ENCODE data around the gene CYP2S1. TPM values are rescaled to one million over a fixed set of nuclear protein-coding genes. Genes with fewer than 3 reads are reported as not detected.
"Not testable (repeated sequence)": the region's sequence is repeated elsewhere in the genome, so short reads cannot be mapped to it uniquely, and the experiment has no call there.

The CYP2S1 gene, protein sequence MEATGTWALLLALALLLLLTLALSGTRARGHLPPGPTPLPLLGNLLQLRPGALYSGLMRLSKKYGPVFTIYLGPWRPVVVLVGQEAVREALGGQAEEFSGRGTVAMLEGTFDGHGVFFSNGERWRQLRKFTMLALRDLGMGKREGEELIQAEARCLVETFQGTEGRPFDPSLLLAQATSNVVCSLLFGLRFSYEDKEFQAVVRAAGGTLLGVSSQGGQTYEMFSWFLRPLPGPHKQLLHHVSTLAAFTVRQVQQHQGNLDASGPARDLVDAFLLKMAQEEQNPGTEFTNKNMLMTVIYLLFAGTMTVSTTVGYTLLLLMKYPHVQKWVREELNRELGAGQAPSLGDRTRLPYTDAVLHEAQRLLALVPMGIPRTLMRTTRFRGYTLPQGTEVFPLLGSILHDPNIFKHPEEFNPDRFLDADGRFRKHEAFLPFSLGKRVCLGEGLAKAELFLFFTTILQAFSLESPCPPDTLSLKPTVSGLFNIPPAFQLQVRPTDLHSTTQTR
- total RNA-seq, result 10 to 100 TPM; 22.6 to 44.9 TPM
- long read RNA-seq, partial matches to known transcripts, result 4 of 8 reads
- long read RNA-seq, other reads (novel, unspliced or antisense), result 3 of 8 reads

- ATAC-seq (peak; percentile 93), DNase-seq (peak; percentile 73 to 80)
- intact Hi-C loops (cut with DNase I, micrococcal nuclease), result no loop called here
These were observed at the start of gene CYP2S1 for GRCh38 chr19:41192574-41193429. TSS of gene CYP2S1 (plus strand) at chr19:41193219. CDS start at chr19:41193265, 46 bp downstream.

- intact Hi-C loops (cut with DNase I, micrococcal nuclease), result loop anchor here in 1 of 2 donors (5.0 kb wide), 1 partner anchor 167 kb away; no protein-coding TSS in a partner anchor
These were observed 48.6 kb upstream of the CYP2S1 start for GRCh38 chr19:41144403-41144802.

DNA sequence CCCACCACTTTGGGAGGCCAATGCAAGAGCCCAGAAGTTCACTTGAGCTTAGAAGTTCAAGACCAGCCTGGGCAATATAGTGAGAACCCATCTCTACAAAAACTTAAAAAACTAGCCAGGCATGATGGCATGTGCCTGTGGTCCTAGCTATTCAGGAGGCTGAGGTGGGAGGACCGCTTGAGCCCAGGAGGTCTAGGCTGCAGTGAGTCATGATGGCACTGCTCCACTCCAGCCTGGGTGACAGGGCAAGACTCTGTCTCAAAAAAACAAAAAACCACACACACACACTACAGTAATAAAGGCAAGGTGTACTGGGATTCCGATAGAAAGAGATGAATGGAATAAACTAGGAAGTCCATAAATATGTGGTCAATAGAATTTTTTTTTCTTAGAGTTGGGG, 43.2 kb upstream of the CYP2S1 start:
- no peak for ATAC-seq
- intact Hi-C loops (cut with DNase I, micrococcal nuclease), result no loop called here
- no peak for DNase-seq

More at GRCh38 chr19:41144403-41144802, 48.6 kb upstream of the CYP2S1 start:
- ATAC-seq, result peak; percentile 94
- peak; percentile 82 to 96 for DNase-seq

DNA sequence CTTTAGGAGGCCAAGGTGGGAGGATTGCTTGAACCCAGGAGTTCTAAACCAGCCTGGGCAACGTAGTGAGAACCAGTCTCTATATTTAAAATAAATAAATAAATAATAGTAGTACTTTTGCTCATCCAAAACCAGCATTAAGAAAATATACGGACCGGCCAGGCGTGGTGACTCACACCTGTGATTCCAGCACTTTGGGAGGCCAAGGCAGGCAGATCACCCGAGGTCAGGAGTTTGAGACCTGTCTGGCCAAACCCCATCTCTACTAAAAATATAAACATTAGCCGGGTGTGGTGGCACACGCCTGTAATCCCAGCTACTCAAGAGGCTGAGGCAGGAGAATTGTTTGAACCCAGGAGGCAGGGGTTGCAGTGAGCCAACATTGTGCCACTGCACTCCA, 42.0 kb upstream of the CYP2S1 start:
- ATAC-seq; DNase-seq; intact Hi-C loops (cut with DNase I, micrococcal nuclease): not testable (repeated sequence)

DNA sequence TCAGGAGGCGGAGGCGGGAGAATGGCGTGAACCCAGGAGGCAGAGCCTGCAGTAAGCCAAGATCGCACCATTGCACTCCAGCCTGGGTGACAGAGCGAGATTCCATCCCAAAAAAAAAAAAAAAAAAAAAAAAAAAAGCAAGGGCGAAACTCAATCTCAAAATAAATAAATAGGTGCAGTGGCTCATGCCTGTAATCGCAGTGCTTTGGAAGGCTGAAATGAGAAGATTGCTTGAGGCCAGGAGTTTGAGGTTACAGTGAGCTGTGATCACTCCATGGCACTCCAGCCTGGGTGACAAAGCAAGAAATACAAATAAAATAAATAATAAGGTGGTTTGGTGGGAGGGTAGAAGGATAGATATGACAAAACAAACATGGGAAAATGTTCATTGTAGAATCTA, 39.0 kb upstream of the CYP2S1 start:
- ATAC-seq (no peak), DNase-seq (no peak)
- intact Hi-C loops (cut with DNase I, micrococcal nuclease), result no loop called here

DNA sequence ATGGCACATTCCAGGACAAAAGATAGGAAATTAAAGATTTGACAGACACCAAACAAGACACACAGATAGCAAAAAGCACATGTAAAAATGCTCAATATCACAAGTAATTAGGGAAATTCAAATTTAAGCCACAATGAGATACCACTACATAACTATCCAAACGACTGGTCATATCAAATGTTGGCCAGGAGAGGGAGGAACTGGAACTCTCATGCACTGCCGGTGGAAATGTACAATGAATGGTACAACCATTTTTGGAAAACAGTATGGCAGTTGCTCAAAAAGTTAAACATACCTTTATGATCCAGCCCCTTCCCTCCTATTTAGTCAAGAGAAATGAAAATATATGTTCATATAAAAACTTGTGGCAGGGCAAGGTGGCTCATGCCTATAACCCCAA, 36.8 kb upstream of the CYP2S1 start:
- DNase-seq, result no peak
- intact Hi-C loops (cut with DNase I, micrococcal nuclease), result no loop called here
- no peak for ATAC-seq

GRCh38 chr19:41159881-41160280, 33.1 kb upstream of the CYP2S1 start:
- intact Hi-C loops (cut with DNase I, micrococcal nuclease), result no loop called here
- no peak for DNase-seq

GRCh38 chr19:41161903-41162302, 31.1 kb upstream of the CYP2S1 start:
- no peak for DNase-seq
- intact Hi-C loops (cut with DNase I, micrococcal nuclease), result no loop called here
- no peak for ATAC-seq

More at GRCh38 chr19:41159881-41160280, 33.1 kb upstream of the CYP2S1 start:
- peak; percentile 55 for ATAC-seq

DNA sequence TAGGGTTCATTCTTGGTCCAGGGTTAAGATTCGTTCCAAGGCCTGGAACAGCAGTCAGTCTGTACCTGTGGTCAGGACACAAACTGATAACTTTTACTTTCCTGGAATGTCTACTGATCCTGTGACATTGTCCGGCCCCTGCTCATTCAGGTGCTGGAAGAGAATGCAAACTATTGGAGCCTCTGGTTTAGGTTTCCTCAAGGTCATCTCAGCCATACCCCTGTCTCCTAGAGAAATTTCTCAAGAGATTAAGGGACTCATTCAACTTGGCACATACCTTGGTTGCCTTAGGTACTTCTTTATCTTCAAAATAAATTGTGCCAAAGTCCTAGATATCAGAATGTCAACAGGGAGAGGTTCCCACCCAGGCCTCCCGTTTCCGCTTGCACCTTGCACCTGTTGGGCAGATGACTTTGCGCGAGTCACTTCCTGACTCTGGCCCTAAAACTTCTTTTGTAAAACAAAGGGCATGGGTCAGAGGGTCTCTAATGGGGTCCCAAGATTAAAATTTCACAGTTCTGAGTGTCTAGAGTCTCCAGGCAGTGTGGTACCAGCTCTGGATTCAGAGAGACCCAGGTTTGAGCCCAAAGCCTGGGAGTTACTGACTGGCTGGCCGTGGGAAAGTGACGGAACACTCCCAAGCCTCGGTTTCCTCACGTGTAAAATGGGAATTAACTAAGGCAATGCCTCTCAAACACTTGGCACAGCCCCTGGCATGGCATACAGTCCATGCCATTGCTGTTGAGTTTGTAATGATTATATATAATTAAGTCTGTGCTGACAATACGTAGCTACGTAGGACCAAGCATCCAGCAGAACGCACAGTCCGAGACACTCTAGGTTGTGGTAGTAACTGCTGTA, 25.8 kb upstream of the CYP2S1 start:
- ATAC-seq, result peak; percentile 89
- peak; percentile 78 to 88 for DNase-seq
- intact Hi-C loops (cut with DNase I, micrococcal nuclease), result no loop called here

DNA sequence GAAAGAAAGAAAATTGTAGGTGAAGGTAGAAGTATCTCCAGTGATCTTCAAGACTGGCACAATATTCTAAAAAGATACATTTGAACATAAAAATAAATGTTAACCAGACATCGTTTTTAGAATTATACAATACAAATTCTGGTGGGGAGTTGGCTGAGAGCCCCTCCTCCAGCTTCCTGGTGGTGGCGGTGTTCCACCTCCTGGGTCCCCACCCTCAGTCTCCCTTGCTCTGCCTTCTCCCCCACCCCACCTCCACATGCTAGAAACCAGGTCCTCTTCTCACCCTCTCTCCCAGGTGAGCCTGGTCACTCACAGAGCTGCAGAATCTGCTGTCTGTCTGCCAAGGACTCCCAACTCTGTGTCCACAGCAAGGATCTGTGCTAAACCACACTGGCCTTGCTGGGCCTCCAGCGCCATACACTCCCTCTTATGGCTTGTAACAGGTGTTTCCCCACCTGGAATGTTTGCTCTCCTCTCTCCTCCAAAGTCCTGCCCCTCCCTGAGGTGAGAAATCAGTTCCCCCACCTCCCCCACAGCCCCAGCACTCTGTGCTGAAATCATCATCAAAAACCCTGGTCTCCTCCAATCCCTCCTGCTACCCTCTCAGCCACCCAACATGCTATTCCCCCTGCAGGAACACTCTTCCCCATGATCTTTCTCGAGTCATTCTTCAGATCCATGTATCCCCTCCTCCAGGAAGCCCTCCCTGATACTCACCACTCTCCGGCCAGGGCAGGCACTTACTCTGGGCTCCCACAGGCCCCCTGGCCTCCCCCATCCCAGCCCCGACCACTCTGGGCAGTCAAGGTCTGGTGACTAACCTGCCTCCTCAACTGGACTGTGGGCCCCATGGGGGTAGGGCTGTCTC, 20.5 kb upstream of the CYP2S1 start:
- intact Hi-C loops (cut with DNase I, micrococcal nuclease), result no loop called here
- ATAC-seq (peak; percentile 52), DNase-seq (peak; percentile 47 to 56)

DNA sequence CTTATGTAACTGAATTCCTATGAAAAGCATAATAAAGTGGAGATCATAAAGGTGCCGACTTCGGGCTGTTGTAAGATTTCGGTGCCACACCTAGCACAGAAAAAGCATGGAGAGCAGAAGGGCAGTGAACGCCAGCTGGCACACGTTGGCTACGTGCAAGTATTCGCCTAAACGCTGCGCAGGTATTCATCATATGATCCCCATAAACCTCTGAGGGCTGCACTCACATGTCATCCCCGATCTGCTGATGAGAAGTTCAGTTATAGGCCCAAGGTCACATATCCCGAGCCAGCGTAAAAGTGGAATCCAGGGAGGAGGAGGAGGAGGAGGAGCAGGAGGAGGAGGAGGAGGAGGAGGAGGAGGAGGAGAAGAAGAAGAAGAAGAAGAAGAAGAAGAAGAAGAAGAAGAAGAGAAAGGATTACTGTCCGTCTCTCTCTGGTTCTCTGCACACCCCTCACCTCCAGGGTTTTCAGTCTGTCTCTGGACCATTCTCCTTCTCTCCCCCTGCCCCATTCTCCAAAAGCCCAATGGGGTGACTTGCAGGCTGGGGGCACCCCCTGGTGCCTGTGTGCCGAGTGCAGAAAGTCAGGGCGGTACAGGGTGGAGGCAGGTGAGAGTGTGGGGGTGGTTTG, 18.6 kb upstream of the CYP2S1 start:
- DNase-seq (peak; percentile 77 to 87), ATAC-seq (peak; percentile 79)
- intact Hi-C loops (cut with DNase I, micrococcal nuclease), result no loop called here

DNA sequence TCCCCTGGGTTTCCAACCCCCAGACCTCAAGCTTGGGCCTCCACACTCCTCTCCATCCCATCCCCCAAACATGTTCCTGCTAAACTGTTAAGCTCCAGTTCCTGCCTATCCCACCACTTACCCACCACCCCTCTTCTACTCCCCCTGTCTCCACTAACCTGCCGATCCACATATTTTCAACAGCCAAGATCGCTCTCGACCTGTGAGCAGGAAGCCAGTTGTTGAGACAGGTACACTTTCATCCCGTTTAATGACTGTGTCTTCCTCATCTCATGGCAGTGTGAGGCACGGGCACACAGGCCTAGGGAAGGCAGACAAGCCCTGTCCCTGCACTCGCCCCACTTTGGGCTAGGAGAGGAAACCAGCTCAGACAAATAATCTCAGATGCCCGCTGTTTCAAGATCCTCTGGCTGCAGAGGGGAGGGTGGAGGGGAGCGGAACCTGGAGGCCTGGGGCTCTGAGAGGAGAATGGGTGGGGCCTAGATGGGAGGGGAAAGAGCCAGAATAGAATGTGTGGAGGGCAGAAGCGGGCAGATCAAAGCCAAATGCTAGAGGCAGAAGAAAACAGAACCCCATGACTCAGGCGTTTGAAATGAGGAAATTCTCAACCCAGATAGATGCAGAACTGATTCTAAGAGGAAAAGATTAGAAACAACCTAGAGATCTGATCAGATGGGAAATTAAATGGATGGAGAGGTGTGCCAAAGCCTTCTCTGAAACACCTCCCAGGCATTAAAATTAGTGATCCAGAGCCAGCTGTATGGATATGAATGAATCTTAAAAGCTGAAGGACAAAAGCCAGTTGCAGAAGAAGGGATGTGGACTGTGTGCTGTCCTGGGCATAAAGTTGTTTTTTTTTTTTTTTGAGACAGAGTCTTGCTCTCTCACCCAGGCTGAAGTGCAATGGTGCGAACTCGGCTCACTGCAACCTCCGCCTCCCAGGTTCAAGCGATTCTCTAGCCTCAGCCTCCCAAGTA, 16.9 kb upstream of the CYP2S1 start:
- ATAC-seq (peak; percentile 62), DNase-seq (peak; percentile 66 to 87)
- intact Hi-C loops (cut with DNase I, micrococcal nuclease), result no loop called here

- ATAC-seq; DNase-seq; intact Hi-C loops (cut with DNase I, micrococcal nuclease): not testable (repeated sequence)
These were observed 12.8 kb upstream of the CYP2S1 start for GRCh38 chr19:41180173-41180572.

- intact Hi-C loops (cut with DNase I, micrococcal nuclease), result no loop called here
- ATAC-seq (no peak), DNase-seq (no peak)
These were observed 5.8 kb upstream of the CYP2S1 start for GRCh38 chr19:41186971-41187883.

GRCh38 chr19:41187884-41188279, 5.1 kb upstream of the CYP2S1 start:
- ATAC-seq (no peak), DNase-seq (no peak)
- intact Hi-C loops (cut with DNase I, micrococcal nuclease), result no loop called here

All from left colon (tissue), 2 donors.